ENCODE measurements around the gene PCDH9. TPM values are rescaled to one million over a fixed set of nuclear protein-coding genes. Genes with fewer than 3 reads are reported as not detected.
A peak's percentile ranks its signal among the peaks of the same experiment; 100 is the strongest.

Gene PCDH9
- total and polyA plus RNA-seq, 5 donors, result 5.1 to 30.0 (median 27.8) TPM

DNA sequence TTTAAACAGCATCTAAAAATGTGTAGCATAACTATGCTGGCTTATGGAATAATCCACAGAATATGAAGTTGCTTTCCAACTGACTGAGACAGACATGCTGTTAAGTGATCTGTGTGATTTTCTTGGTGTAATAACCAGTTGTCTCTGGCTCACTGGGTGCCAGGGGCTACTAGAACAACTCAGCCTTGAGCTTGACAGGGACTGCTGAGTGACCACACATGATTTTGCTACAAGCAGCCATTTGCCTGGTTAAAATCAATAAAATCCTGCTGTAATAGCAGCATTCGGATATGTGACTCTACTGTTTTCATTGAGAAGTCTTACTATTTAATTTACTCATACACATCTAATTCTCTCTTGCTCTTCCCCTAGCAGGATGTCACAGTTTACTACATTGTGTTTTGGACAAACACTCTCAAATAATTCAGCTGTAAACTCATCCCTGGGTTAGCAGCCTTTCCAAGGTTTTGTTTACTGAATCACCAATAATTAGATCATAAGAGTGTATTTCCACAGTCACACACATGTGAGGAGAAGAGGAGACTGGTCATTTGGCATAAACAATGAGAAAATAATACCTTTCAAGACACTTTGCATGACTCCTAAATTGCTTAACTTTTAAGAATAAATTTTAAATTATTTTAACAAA is 426.2 kb downstream of the PCDH9 start:
- H3K27ac ChIP-seq (ENCODE audit: low read length), result no peak overlapping the region
- no peaks in the 10 kb centered on the region for H3K9me3 ChIP-seq (ENCODE audit: control insufficient read depth, low read length)
- intact Hi-C loops (cut with DNase I), result no loop called here
- peak in 1 of 2 donors; percentile 38 for ATAC-seq
- no peak overlapping the region for H3K4me3 ChIP-seq (ENCODE audit: low read length)
- DNase-seq, result no peak
- H3K4me1 ChIP-seq (ENCODE audit: control insufficient read depth, insufficient read depth, low read length), result peaks cover 1% of the 10 kb centered on the region
- WGBS, result 77% methylated on average over 1 of the region's 1 CpG
- H3K27me3 ChIP-seq (ENCODE audit: control insufficient read depth, insufficient read depth), result no peaks in the 10 kb centered on the region

DNA sequence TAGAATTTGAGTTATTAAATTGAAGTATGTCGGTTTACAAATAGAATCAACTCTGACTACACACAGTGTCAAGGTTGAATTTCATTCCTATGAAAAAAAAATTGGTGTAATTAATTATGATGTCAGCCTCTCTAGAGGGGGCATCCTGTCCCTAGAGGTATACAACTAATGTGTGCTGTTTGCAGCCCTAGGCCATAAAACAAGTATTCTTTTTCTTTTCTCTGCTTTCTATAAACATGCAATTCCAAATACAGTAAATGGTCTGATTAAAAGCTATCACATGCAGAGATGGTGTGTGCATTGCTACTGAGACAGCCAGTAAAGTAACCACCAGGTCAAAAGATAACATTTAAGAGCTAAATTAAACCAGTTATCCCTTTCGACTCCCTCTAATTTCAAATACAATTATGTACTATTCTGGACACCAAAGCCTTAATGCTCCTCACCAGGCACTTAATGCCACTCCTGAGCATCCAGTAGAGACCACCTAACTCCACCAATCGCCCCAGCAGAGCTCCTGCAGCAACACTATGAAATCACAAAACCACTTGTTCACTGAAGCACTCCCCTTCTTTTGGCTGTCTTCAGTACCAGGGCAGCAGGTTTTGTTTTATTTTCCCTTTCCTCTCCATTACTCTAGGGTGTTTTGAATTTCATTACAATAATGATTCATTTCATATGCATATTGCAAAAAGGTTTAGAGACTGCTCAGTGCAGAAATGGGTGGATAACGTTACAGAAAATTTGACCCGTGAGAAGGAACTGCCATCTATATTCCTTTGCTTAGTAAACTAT is 426.9 kb downstream of the PCDH9 start:
- WGBS, result 74% methylated on average over 5 of the region's 5 CpGs
- H3K9me3 ChIP-seq (ENCODE audit: control insufficient read depth, low read length), result no peaks in the 10 kb centered on the region
- H3K27ac ChIP-seq (ENCODE audit: low read length), result no peak overlapping the region
- ATAC-seq, result no peak
- DNase-seq, result no peak
- no peak overlapping the region for H3K4me3 ChIP-seq (ENCODE audit: low read length)
- peaks cover 1% of the 10 kb centered on the region for H3K4me1 ChIP-seq (ENCODE audit: control insufficient read depth, insufficient read depth, low read length)
- no peaks in the 10 kb centered on the region for H3K27me3 ChIP-seq (ENCODE audit: control insufficient read depth, insufficient read depth)
- intact Hi-C loops (cut with DNase I), result no loop called here

DNA sequence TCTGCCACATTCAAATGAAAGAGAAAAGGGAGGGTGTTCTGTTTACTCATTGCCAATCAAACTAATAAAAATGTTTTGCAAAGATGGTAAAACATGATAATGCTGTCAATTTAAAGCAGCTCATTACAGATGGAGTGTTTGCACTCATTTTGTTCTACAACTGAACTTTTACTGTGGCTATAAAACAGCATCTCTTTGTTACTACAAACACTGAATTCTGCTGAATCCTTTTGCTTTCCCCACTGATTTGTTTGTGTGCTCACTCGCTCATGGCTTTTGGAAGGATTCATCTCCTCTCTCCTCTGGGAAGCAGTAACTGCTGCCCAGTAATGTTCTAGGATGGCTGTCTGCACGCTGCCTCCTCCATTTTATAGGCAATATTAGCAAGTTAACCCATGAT is 434.5 kb downstream of the PCDH9 start:
- intact Hi-C loops (cut with DNase I), result no loop called here
- no peak overlapping the region for H3K4me3 ChIP-seq (ENCODE audit: low read length)
- H3K9me3 ChIP-seq (ENCODE audit: control insufficient read depth, low read length), result no peaks in the 10 kb centered on the region
- ATAC-seq, result no peak
- H3K27ac ChIP-seq (ENCODE audit: low read length), result no peak overlapping the region
- 64% methylated on average over 2 of the region's 2 CpGs for WGBS
- H3K4me1 ChIP-seq (ENCODE audit: control insufficient read depth, insufficient read depth, low read length), result peaks cover 1% of the 10 kb centered on the region
- H3K27me3 ChIP-seq (ENCODE audit: control insufficient read depth, insufficient read depth), result no peaks in the 10 kb centered on the region
- DNase-seq, result no peak

DNA sequence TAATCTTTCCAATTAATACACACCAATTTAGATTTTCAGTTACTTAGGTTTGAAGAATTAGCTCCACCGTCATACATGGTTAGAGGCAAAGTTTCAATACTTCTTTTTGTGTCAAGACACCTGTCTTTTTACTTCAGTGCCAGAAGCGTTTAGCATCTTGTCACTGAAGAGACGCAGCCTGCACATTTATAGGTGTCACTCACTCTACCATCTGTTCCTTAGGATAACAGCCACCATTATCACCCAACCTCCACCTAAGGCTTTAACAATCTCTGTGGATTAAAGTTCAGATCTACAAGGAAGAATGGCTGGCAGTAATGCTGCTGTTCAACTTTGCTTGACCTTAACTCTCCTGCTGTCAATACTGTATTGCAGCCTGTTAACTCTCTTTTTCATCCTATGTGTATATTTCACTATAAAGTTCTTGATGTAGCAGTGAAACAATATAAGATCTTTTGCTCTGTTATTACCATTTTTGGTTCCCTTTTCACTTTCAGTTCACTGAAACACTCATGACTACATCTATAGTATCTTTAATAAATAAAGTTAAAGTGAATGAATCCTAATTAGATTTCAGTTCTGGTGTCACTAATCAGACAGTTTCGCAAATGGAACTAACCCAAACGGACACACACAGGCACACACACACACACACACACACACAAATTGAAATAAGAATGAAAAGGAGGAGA is 435.6 kb downstream of the PCDH9 start:
- Histone ChIP-seq H3K27ac (ENCODE audit: low read length) (no peak overlapping the region), H3K4me3 (ENCODE audit: low read length) (no peak overlapping the region), H3K9me3 (ENCODE audit: control insufficient read depth, low read length) (no peaks in the 10 kb centered on the region), H3K27me3 (ENCODE audit: control insufficient read depth, insufficient read depth) (no peaks in the 10 kb centered on the region), H3K4me1 (ENCODE audit: control insufficient read depth, insufficient read depth, low read length) (peaks cover 1% of the 10 kb centered on the region)
- DNase-seq, result no peak
- intact Hi-C loops (cut with DNase I), result no loop called here
- 77% methylated on average over 5 of the region's 5 CpGs for WGBS
- no peak for ATAC-seq

DNA sequence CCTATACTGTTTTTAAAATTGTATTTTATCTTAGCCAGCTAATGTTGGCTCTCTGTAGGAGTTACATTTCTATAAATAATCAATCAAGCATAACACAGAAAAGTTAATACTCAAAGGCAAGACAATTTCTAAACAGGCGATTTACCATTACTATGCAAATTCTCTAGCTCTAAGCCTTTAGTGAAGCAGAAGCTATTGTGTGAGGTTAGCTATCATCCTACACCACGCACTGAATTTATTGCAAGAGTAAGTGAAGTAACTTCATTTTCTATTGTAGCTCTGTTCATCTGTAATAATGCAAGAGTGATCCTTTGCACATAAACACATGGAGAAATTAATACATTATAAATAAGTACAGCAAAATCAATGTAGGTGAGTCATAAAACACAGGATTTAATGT is 439.3 kb downstream of the PCDH9 start:
- Histone ChIP-seq H3K27me3 (ENCODE audit: control insufficient read depth, insufficient read depth) (no peaks in the 10 kb centered on the region), H3K4me3 (ENCODE audit: low read length) (no peak overlapping the region), H3K9me3 (ENCODE audit: control insufficient read depth, low read length) (no peaks in the 10 kb centered on the region), H3K27ac (ENCODE audit: low read length) (no peak overlapping the region), H3K4me1 (ENCODE audit: control insufficient read depth, insufficient read depth, low read length) (peaks cover 1% of the 10 kb centered on the region)
- intact Hi-C loops (cut with DNase I), result no loop called here
- DNase-seq (no peak), ATAC-seq (no peak)
- 87% methylated on average over 2 of the region's 2 CpGs for WGBS

DNA sequence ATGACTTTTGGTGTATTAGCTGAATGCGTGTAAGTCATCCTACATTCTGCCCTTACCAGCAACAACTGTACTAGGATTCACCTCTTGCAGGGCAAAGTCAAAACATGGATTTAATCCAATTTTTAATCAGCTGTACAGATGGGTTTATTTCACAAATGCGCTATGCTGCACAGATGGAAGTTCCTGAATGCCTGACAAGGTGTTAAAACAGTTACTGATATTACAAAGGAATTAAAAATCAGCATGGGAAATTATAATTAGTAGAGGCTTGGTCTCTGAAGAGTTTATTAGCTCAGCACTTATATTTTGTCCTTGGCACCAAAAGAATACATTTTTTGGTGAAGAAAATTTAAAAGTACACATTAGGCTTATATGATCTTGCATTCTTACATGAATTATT is 448.9 kb downstream of the PCDH9 start:
- Histone ChIP-seq H3K9me3 (ENCODE audit: control insufficient read depth, low read length) (no peaks in the 10 kb centered on the region), H3K27ac (ENCODE audit: low read length) (no peak overlapping the region), H3K4me1 (ENCODE audit: control insufficient read depth, insufficient read depth, low read length) (no peaks in the 10 kb centered on the region), H3K27me3 (ENCODE audit: control insufficient read depth, insufficient read depth) (no peaks in the 10 kb centered on the region), H3K4me3 (ENCODE audit: low read length) (no peak overlapping the region)
- intact Hi-C loops (cut with DNase I), result no loop called here
- DNase-seq (no peak), ATAC-seq (no peak)
- 56% methylated on average over 2 of the region's 2 CpGs for WGBS

DNA sequence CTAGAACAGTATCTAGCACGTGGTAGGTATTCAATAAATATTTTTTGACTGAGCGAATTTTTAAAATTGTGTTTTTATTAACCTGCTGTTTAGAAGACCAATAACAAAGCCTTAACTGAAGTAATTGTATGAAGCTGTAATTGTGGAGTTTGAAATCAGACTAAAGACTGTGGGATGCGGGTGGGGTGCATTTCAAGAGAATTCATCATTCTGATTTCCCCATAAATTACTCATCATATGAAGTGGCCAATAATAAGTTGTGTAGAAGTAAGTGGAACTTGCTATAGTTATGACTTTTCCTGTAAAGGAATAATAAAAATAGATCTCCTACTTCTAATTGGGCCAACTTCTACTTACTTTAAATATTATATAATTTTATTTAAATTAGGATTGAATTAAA is 449.3 kb downstream of the PCDH9 start:
- Histone ChIP-seq H3K4me1 (ENCODE audit: control insufficient read depth, insufficient read depth, low read length) (no peaks in the 10 kb centered on the region), H3K9me3 (ENCODE audit: control insufficient read depth, low read length) (no peaks in the 10 kb centered on the region), H3K27me3 (ENCODE audit: control insufficient read depth, insufficient read depth) (no peaks in the 10 kb centered on the region), H3K4me3 (ENCODE audit: low read length) (no peak overlapping the region), H3K27ac (ENCODE audit: low read length) (no peak overlapping the region)
- ATAC-seq (no peak), DNase-seq (no peak)
- 85% methylated on average over 3 of the region's 3 CpGs for WGBS
- intact Hi-C loops (cut with DNase I), result no loop called here

DNA sequence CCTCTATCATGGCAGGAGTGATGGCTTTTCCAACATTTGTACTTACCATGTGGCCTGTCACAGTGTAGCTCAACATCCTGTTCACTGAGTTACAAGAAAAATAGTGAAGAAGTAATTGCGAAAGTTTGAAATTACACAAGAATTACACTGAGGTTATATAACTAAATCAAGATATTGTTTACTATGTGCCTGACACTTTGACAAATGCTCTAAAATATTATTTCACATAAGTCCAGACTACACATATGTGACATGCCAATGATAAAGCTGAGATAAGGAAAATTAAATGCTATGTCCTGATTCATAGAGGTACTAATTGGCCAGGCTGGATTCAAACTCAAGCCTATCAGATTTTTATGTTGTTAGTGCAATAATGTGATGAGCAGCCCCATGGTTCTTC is 451.7 kb downstream of the PCDH9 start:
- WGBS, result 90% methylated on average over 1 of the region's 1 CpG
- intact Hi-C loops (cut with DNase I), result no loop called here
- ATAC-seq, result no peak
- Histone ChIP-seq H3K27ac (ENCODE audit: low read length) (no peak overlapping the region), H3K27me3 (ENCODE audit: control insufficient read depth, insufficient read depth) (no peaks in the 10 kb centered on the region), H3K9me3 (ENCODE audit: control insufficient read depth, low read length) (no peaks in the 10 kb centered on the region), H3K4me3 (ENCODE audit: low read length) (no peak overlapping the region), H3K4me1 (ENCODE audit: control insufficient read depth, insufficient read depth, low read length) (no peaks in the 10 kb centered on the region)
- DNase-seq, result no peak

DNA sequence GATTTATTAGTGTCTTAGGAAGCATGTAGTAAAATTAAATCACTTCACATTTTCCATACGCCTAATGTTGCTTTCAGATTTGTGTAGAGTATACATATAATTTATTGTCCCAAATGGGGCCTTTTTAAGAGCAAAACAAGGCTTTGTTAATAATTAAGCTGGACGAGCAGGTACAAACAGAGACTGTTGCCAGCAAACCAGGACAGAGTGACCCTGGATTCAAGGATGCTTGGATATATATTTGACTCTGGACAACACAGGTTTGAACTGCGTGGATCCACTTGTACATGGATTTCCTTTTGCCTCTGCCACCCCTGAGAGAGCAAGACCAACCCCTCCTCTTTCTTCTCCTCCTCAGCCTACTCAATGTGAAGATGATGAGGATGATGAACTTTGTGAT is 454.9 kb downstream of the PCDH9 start:
- DNase-seq (no peak), ATAC-seq (no peak)
- Histone ChIP-seq H3K27me3 (ENCODE audit: control insufficient read depth, insufficient read depth) (no peaks in the 10 kb centered on the region), H3K9me3 (ENCODE audit: control insufficient read depth, low read length) (no peaks in the 10 kb centered on the region), H3K4me1 (ENCODE audit: control insufficient read depth, insufficient read depth, low read length) (no peaks in the 10 kb centered on the region), H3K27ac (ENCODE audit: low read length) (no peak overlapping the region), H3K4me3 (ENCODE audit: low read length) (no peak overlapping the region)
- 90% methylated on average over 3 of the region's 3 CpGs for WGBS
- intact Hi-C loops (cut with DNase I), result no loop called here

DNA sequence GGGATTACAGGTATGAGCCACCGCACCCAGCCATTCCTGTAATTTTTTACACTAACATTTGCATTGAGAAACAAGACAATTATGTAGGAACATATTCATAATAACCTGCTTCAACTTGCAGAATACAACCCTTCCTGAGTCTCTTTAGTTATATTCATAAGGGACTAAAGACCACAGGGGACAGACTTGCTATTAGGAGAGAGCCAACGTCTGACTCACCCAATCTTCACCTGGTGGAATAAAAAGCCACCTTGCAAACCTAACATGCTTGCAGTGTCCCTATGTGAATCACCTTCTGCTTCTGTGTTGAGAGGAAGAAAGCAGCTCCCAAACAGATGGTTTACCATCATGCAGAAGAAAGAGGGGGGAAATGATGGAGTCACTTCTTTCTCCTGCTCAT is 456.1 kb downstream of the PCDH9 start:
- ATAC-seq (no peak), DNase-seq (no peak)
- H3K27ac ChIP-seq (ENCODE audit: low read length), result no peak overlapping the region
- H3K27me3 ChIP-seq (ENCODE audit: control insufficient read depth, insufficient read depth), result no peaks in the 10 kb centered on the region
- H3K4me1 ChIP-seq (ENCODE audit: control insufficient read depth, insufficient read depth, low read length), result no peaks in the 10 kb centered on the region
- no peak overlapping the region for H3K4me3 ChIP-seq (ENCODE audit: low read length)
- 87% methylated on average over 2 of the region's 2 CpGs for WGBS
- H3K9me3 ChIP-seq (ENCODE audit: control insufficient read depth, low read length), result no peaks in the 10 kb centered on the region
- intact Hi-C loops (cut with DNase I), result no loop called here

DNA sequence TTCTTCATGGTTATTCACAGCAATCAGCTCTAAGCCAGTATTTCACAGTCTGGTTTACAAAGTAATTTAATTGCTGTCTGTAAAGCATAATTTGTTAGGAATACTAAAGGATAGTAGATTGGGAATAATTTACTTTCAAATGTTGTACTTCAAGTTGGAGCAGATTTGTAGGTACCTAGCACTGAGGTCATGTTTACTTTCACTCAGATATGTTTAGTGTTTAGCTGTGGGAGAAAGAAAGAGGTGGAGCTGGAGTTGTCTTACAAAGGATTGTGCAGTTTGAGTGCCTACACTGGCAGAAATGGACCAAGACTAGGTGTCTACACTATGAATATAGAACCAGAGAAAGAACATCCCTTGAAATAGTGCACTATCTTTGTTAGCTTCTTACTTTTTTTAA is 464.6 kb downstream of the PCDH9 start:
- Histone ChIP-seq H3K9me3 (ENCODE audit: control insufficient read depth, low read length) (peaks cover 6% of the 10 kb centered on the region), H3K27ac (ENCODE audit: low read length) (no peak overlapping the region), H3K4me1 (ENCODE audit: control insufficient read depth, insufficient read depth, low read length) (no peaks in the 10 kb centered on the region), H3K4me3 (ENCODE audit: low read length) (no peak overlapping the region), H3K27me3 (ENCODE audit: control insufficient read depth, insufficient read depth) (no peaks in the 10 kb centered on the region)
- no peak for ATAC-seq
- intact Hi-C loops (cut with DNase I), result no loop called here
- no peak for DNase-seq
